Measurements from ENCODE around the gene TCIRG1. TPM values are rescaled to one million over a fixed set of nuclear protein-coding genes. Genes with fewer than 3 reads are reported as not detected.

The TCIRG1 gene
- total and polyA plus RNA-seq, 2 experiments from 2014 or later = 77.4 to 125 TPM

- no peak for DNase-seq (ENCODE audit: low spot score)
- WGBS (ENCODE audit: low lambda C conversion rate, missing lambda C conversion rate) = 76% methylated on average over 11 of the region's 13 CpGs
- no peak overlapping the region for H3K4me2 ChIP-seq
- no peaks in the 10 kb centered on the region for H3K27me3 ChIP-seq
- no peaks in the 10 kb centered on the region for H3K79me2 ChIP-seq
- no peak overlapping the region for H3K4me3 ChIP-seq
- no peaks in the 10 kb centered on the region for H3K36me3 ChIP-seq (replicated peaks; ENCODE audit: insufficient read depth, low read depth)
- H3K27ac ChIP-seq = no peak overlapping the region
- H2AFZ ChIP-seq = no peak overlapping the region
- no peaks in the 10 kb centered on the region for H4K20me1 ChIP-seq (ENCODE audit: insufficient read depth, poor library complexity, severe bottlenecking)
- TF ChIP-seq EZH2 (IDR thresholded peaks at IDR 0.05; ENCODE audit: borderline replicate concordance) = no peak
- TF ChIP-seq EZH2phosphoT487 (IDR thresholded peaks at IDR 0.05; ENCODE audit: low read depth, severe bottlenecking, unreplicated experiment) = no peak
- no peak for TF ChIP-seq CTCF (IDR thresholded peaks at IDR 0.05; ENCODE audit: poor library complexity)
- H3K9me2 ChIP-seq (replicated peaks; ENCODE audit: insufficient read depth) = no peaks in the 10 kb centered on the region
- H3K9me3 ChIP-seq (ENCODE audit: low read depth) = no peaks in the 10 kb centered on the region
- H3K4me1 ChIP-seq (ENCODE audit: insufficient read depth) = peaks cover 32% of the 10 kb centered on the region
Observed at GRCh38 chr11:68016161-68016903, 22.5 kb upstream of the TCIRG1 start.

GRCh38 chr11:68016904-68017817, 21.7 kb upstream of the TCIRG1 start:
- DNase-seq (ENCODE audit: low spot score) = peak; percentile 44
- Histone ChIP-seq H3K4me3 (no peak overlapping the region), H3K9me2 (replicated peaks; ENCODE audit: insufficient read depth) (no peaks in the 10 kb centered on the region), H2AFZ (no peak overlapping the region), H3K79me2 (no peaks in the 10 kb centered on the region), H3K36me3 (replicated peaks; ENCODE audit: insufficient read depth, low read depth) (no peaks in the 10 kb centered on the region), H3K9me3 (ENCODE audit: low read depth) (no peaks in the 10 kb centered on the region), H3K27ac (no peak overlapping the region), H3K4me1 (ENCODE audit: insufficient read depth) (peaks cover 32% of the 10 kb centered on the region), H3K27me3 (no peaks in the 10 kb centered on the region), H3K4me2 (no peak overlapping the region), H4K20me1 (ENCODE audit: insufficient read depth, poor library complexity, severe bottlenecking) (no peaks in the 10 kb centered on the region)
- 74% methylated on average over 16 of the region's 16 CpGs for WGBS (ENCODE audit: low lambda C conversion rate, missing lambda C conversion rate)
- TF ChIP-seq CTCF (IDR thresholded peaks at IDR 0.05; ENCODE audit: poor library complexity) = no peak
- TF ChIP-seq EZH2phosphoT487 (IDR thresholded peaks at IDR 0.05; ENCODE audit: low read depth, severe bottlenecking, unreplicated experiment) = no peak
- no peak for TF ChIP-seq EZH2 (IDR thresholded peaks at IDR 0.05; ENCODE audit: borderline replicate concordance)

GRCh38 chr11:68017980-68018729, 20.7 kb upstream of the TCIRG1 start:
- Histone ChIP-seq H3K9me3 (ENCODE audit: low read depth) (no peaks in the 10 kb centered on the region), H3K4me2 (no peak overlapping the region), H3K36me3 (replicated peaks; ENCODE audit: insufficient read depth, low read depth) (no peaks in the 10 kb centered on the region), H3K9me2 (replicated peaks; ENCODE audit: insufficient read depth) (no peaks in the 10 kb centered on the region), H3K27me3 (no peaks in the 10 kb centered on the region), H4K20me1 (ENCODE audit: insufficient read depth, poor library complexity, severe bottlenecking) (no peaks in the 10 kb centered on the region), H3K4me1 (ENCODE audit: insufficient read depth) (peaks cover 25% of the 10 kb centered on the region), H3K79me2 (no peaks in the 10 kb centered on the region), H3K27ac (no peak overlapping the region), H3K4me3 (no peak overlapping the region), H2AFZ (no peak overlapping the region)
- DNase-seq (ENCODE audit: low spot score) = no peak
- TF ChIP-seq EZH2phosphoT487 (IDR thresholded peaks at IDR 0.05; ENCODE audit: low read depth, severe bottlenecking, unreplicated experiment) = no peak
- no peak for TF ChIP-seq CTCF (IDR thresholded peaks at IDR 0.05; ENCODE audit: poor library complexity)
- TF ChIP-seq EZH2 (IDR thresholded peaks at IDR 0.05; ENCODE audit: borderline replicate concordance) = no peak
- WGBS (ENCODE audit: low lambda C conversion rate, missing lambda C conversion rate) = 87% methylated on average over 27 of the region's 27 CpGs

Measured in hepatocyte (in vitro differentiated cells).